Measurements from ENCODE around the gene ISM1.

DNA sequence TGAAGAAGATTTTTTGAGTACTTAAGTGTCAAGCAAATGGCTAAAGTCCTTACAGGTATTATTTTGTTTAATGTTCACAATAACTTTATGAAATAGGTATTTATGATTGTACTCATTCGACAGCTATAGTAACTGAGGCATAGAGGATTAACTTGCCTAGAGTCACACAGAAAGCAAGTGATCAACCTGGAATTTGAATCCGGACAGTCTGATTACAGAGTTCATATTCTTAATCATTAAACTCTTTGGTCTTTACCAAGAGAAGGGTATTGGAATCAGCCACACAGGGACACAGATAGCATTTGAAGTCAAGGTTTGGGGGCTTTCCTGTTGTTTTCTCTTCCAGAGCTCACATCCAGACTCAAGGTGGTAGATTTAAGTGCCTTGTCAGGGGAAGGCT lies 69.7 kb downstream of the ISM1 start:
- no peak for TF ChIP-seq POLR2A (IDR thresholded peaks at IDR 0.05)
- TF ChIP-seq, protein P1, sequence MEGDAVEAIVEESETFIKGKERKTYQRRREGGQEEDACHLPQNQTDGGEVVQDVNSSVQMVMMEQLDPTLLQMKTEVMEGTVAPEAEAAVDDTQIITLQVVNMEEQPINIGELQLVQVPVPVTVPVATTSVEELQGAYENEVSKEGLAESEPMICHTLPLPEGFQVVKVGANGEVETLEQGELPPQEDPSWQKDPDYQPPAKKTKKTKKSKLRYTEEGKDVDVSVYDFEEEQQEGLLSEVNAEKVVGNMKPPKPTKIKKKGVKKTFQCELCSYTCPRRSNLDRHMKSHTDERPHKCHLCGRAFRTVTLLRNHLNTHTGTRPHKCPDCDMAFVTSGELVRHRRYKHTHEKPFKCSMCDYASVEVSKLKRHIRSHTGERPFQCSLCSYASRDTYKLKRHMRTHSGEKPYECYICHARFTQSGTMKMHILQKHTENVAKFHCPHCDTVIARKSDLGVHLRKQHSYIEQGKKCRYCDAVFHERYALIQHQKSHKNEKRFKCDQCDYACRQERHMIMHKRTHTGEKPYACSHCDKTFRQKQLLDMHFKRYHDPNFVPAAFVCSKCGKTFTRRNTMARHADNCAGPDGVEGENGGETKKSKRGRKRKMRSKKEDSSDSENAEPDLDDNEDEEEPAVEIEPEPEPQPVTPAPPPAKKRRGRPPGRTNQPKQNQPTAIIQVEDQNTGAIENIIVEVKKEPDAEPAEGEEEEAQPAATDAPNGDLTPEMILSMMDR (IDR thresholded peaks at IDR 0.05), result no peak
- no peak for TF ChIP-seq POLR2AphosphoS5 (IDR thresholded peaks at IDR 0.05)

Data from prostate gland (tissue), 2 donors.